Smooth muscle cell (in vitro differentiated cells): ENCODE measurements around the gene PON2. TPM values are rescaled to one million over a fixed set of nuclear protein-coding genes. Genes with fewer than 3 reads are reported as not detected.

Experiments
- DNase-seq: peaks from one replicate; lab custom pipeline; 2025; ENCODE audit not compliant: unreplicated experiment; lab: John Stamatoyannopoulos, UW
- H2AFZ ChIP-seq: fragments of 200-600 bp; sonication (generic); 2 replicates; pipeline ENCODE4 v1.6.0; 2016; ENCODE audit warnings: antibody characterized with exemption, low read depth, mild to moderate bottlenecking
- H3F3A ChIP-seq: fragments of 200-600 bp; sonication (generic); 2 replicates; pipeline ENCODE4 v1.6.0; 2017; ENCODE audit warnings: antibody characterized with exemption, low read depth
- H3K27ac ChIP-seq: fragments of 200-600 bp; sonication (generic); 2 replicates; pipeline ENCODE4 v1.5.1; 2016; ENCODE audit warnings: low read depth, mild to moderate bottlenecking
- H3K27me3 ChIP-seq: fragments of 200-600 bp; sonication (generic); 2 replicates; pipeline ENCODE4 v1.6.1; 2016; ENCODE audit warnings: low read depth, mild to moderate bottlenecking
- H3K36me3 ChIP-seq: fragments of 200-600 bp; sonication (generic); 2 replicates; pipeline ENCODE4 v1.5.1; 2016; ENCODE audit warnings: low read depth
- H3K4me1 ChIP-seq: fragments of 200-600 bp; sonication (generic); 2 replicates; pipeline ENCODE4 v1.5.1; 2016; ENCODE audit warnings: low read depth
- H3K4me2 ChIP-seq: fragments of 200-600 bp; sonication (generic); 2 replicates; pipeline ENCODE4 v1.6.0; 2016; ENCODE audit warnings: mild to moderate bottlenecking
- H3K4me3 ChIP-seq: fragments of 200-600 bp; sonication (generic); 2 replicates; pipeline ENCODE4 v1.5.1; 2016; ENCODE audit warnings: mild to moderate bottlenecking
- H3K79me2 ChIP-seq: fragments of 200-600 bp; sonication (generic); 2 replicates; pipeline ENCODE4 v1.6.0; 2016; ENCODE audit warnings: low read depth, mild to moderate bottlenecking
- H3K9ac ChIP-seq: fragments of 200-600 bp; sonication (generic); 2 replicates; pipeline ENCODE4 v1.6.0; 2016; ENCODE audit warnings: low read depth
- H3K9me3 ChIP-seq: fragments of 200-600 bp; sonication (generic); replicated peaks from 2 replicates; pipeline ENCODE4 v1.5.1; 2016; ENCODE audit warnings: low read depth
- H4K20me1 ChIP-seq: fragments of 200-600 bp; sonication (generic); 2 replicates; pipeline ENCODE4 v1.6.0; 2016; ENCODE audit warnings: low read depth
- WGBS: methylation state at CpG from one replicate; pipeline ENCODE4 v1.1.7; 2016; ENCODE audit warnings: low lambda C conversion rate; 5-methylcytosine and 5-hydroxymethylcytosine counted together
- polyA plus RNA-seq: library from polyadenylated mRNA; unstranded; fragments of >200 nt; fragmentation: Nextera tagmentation; extraction: Ambion mirVana; gene quantifications from 2 replicates; pipeline ENCODE4 v1.2.1, GENCODE V29; 2016
- total RNA-seq: library from RNA; depleted of rRNA; stranded (reverse); fragments of >200 nt; gene quantifications from 2 replicates; pipeline ENCODE4 v1.2.3, GENCODE V29; 2014
- TF ChIP-seq, protein P1 (sequence below): fragments of 200-600 bp; sonication (generic); IDR thresholded peaks from 2 replicates; pipeline ENCODE4 v1.5.1; 2017; ENCODE audit warnings: borderline replicate concordance, mild to moderate bottlenecking, antibody characterized with exemption; ENCODE audit not compliant: insufficient read depth, poor library complexity, severe bottlenecking

PON2 gene
- total and polyA plus RNA-seq, 2 experiments from 2014 or later, result 74.7 to 116 TPM

- no peaks in the 10 kb centered on the region for H3K36me3 ChIP-seq
- H3K27ac ChIP-seq, result no peak overlapping the region
- no peak overlapping the region for H3K4me2 ChIP-seq
- H3K9ac ChIP-seq, result no peak overlapping the region
- no peaks in the 10 kb centered on the region for H3K79me2 ChIP-seq
- no peaks in the 10 kb centered on the region for H3F3A ChIP-seq
- TF ChIP-seq, protein P1, sequence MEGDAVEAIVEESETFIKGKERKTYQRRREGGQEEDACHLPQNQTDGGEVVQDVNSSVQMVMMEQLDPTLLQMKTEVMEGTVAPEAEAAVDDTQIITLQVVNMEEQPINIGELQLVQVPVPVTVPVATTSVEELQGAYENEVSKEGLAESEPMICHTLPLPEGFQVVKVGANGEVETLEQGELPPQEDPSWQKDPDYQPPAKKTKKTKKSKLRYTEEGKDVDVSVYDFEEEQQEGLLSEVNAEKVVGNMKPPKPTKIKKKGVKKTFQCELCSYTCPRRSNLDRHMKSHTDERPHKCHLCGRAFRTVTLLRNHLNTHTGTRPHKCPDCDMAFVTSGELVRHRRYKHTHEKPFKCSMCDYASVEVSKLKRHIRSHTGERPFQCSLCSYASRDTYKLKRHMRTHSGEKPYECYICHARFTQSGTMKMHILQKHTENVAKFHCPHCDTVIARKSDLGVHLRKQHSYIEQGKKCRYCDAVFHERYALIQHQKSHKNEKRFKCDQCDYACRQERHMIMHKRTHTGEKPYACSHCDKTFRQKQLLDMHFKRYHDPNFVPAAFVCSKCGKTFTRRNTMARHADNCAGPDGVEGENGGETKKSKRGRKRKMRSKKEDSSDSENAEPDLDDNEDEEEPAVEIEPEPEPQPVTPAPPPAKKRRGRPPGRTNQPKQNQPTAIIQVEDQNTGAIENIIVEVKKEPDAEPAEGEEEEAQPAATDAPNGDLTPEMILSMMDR, result no peak
- no peaks in the 10 kb centered on the region for H4K20me1 ChIP-seq
- H3K9me3 ChIP-seq, result no peaks in the 10 kb centered on the region
- H2AFZ ChIP-seq, result no peak overlapping the region
- DNase-seq, result no peak
- H3K4me3 ChIP-seq, result no peak overlapping the region
- no peaks in the 10 kb centered on the region for H3K27me3 ChIP-seq
- peaks cover 9% of the 10 kb centered on the region for H3K4me1 ChIP-seq
Measured at GRCh38 chr7:95479992-95480624, 45.3 kb upstream of the PON2 start.

- no peaks in the 10 kb centered on the region for H3F3A ChIP-seq
- H3K27ac ChIP-seq, result no peak overlapping the region
- H3K4me1 ChIP-seq, result peaks cover 14% of the 10 kb centered on the region
- DNase-seq, result no peak
- no peak overlapping the region for H3K4me3 ChIP-seq
- no peaks in the 10 kb centered on the region for H3K27me3 ChIP-seq
- H4K20me1 ChIP-seq, result no peaks in the 10 kb centered on the region
- no peaks in the 10 kb centered on the region for H3K9me3 ChIP-seq
- 62% methylated on average over 18 of the region's 18 CpGs for WGBS
- no peaks in the 10 kb centered on the region for H3K36me3 ChIP-seq
- no peak overlapping the region for H3K9ac ChIP-seq
- TF ChIP-seq, protein P1, result no peak
- no peaks in the 10 kb centered on the region for H3K79me2 ChIP-seq
- H3K4me2 ChIP-seq, result peak overlapping the region; percentile 9
- H2AFZ ChIP-seq, result no peak overlapping the region
Measured at GRCh38 chr7:95478272-95479037, 43.6 kb upstream of the PON2 start.

DNA sequence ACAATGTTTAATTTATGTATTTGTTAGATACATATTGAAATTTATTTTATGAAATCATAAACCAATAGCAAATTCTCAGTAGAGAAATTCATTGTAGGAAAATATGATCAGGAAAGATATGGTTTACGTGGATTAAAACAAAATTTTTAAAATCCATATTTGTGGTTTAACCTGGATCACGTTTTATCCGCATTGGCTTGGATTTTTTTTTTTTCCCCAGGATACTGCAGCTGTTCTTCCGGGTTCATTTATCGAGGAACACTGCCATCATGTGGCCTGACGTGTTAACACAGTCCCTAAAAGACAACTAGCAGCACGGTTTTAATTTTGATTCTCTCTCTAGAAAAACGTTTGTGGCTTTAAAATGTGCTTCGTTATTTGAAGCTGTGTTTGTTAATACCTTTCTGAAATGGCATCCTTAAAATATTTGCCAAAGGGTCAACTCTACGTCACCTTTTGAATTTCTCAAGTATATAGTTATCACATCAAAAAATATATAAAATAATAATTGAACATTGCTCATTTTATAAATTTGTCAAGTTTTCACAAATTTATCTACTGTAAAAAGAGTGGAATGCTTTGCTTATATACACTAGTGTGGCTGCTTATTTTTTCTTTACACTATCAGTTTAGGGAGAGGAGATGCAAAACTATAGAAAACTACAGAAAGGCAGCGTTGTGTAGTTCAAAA lies 42.2 kb upstream of the PON2 start:
- no peaks in the 10 kb centered on the region for H3K9me3 ChIP-seq
- no peaks in the 10 kb centered on the region for H3K79me2 ChIP-seq
- no peaks in the 10 kb centered on the region for H4K20me1 ChIP-seq
- peak overlapping the region; percentile 64 for H3K4me2 ChIP-seq
- no peak for DNase-seq
- H2AFZ ChIP-seq, result peak overlapping the region; percentile 65
- H3K36me3 ChIP-seq, result no peaks in the 10 kb centered on the region
- no peak overlapping the region for H3K9ac ChIP-seq
- 9% methylated on average over 11 of the region's 11 CpGs for WGBS
- peaks cover 27% of the 10 kb centered on the region for H3K4me1 ChIP-seq
- H3K4me3 ChIP-seq, result peak overlapping the region; percentile 14
- H3K27ac ChIP-seq, result no peak overlapping the region
- TF ChIP-seq, protein P1, result peak; percentile 76
- H3K27me3 ChIP-seq, result no peaks in the 10 kb centered on the region
- H3F3A ChIP-seq, result peaks cover 12% of the 10 kb centered on the region
